KMS-11 (cell line): ENCODE data around the gene CMSS1.

Experiments
- H2AFZ ChIP-seq: fragments of 200-600 bp; sonication (generic); 2 replicates; pipeline ENCODE4 v1.6.1; 2016; ENCODE audit warnings: antibody characterized with exemption, mixed run types, low read depth
- H3K27ac ChIP-seq: fragments of 200-600 bp; sonication (generic); 2 replicates; pipeline ENCODE4 v1.6.1; 2016; ENCODE audit warnings: mild to moderate bottlenecking, mixed run types
- H3K27me3 ChIP-seq: fragments of 200-600 bp; sonication (generic); 2 replicates; pipeline ENCODE4 v1.6.1; 2017; ENCODE audit warnings: mild to moderate bottlenecking, low read depth, mixed run types, moderate library complexity; ENCODE audit not compliant: insufficient read depth
- H3K36me3 ChIP-seq: fragments of 200-600 bp; sonication (generic); 2 replicates; pipeline ENCODE4 v1.6.1; 2017; ENCODE audit warnings: mild to moderate bottlenecking, mixed run types; ENCODE audit not compliant: insufficient read depth
- H3K4me1 ChIP-seq: fragments of 200-600 bp; sonication (generic); 2 replicates; pipeline ENCODE4 v1.6.1; 2016; ENCODE audit warnings: mild to moderate bottlenecking, low read depth, mixed run types; ENCODE audit not compliant: poor library complexity, severe bottlenecking
- H3K4me2 ChIP-seq: fragments of 200-600 bp; sonication (generic); 2 replicates; pipeline ENCODE4 v1.7.0; 2016; ENCODE audit warnings: mild to moderate bottlenecking, mixed run types
- H3K4me3 ChIP-seq: fragments of 200-600 bp; sonication (generic); IDR thresholded peaks from 2 replicates; pipeline ENCODE4 v1.6.1; 2017; ENCODE audit warnings: low read depth, low read length, mixed read lengths; ENCODE audit not compliant: insufficient read depth
- H3K79me2 ChIP-seq: fragments of 200-600 bp; sonication (generic); 2 replicates; pipeline ENCODE4 v1.6.1; 2016; ENCODE audit warnings: low read depth, mixed run types; ENCODE audit not compliant: insufficient read depth
- H3K9ac ChIP-seq: fragments of 200-600 bp; sonication (generic); 2 replicates; pipeline ENCODE4 v1.6.1; 2016; ENCODE audit warnings: mild to moderate bottlenecking, mixed run types
- H4K20me1 ChIP-seq: fragments of 200-600 bp; sonication (generic); 2 replicates; pipeline ENCODE4 v1.6.1; 2016; ENCODE audit warnings: mild to moderate bottlenecking, mixed run types; ENCODE audit not compliant: insufficient read depth
- TF ChIP-seq, protein P1 (sequence below): fragments of 200-600 bp; sonication (generic); conservative IDR thresholded peaks from 2 replicates; pipeline ENCODE4 v1.6.1; 2017; ENCODE audit warnings: low read depth, mild to moderate bottlenecking, antibody characterized with exemption, low read length, moderate library complexity, mixed read lengths

The CMSS1 gene

DNA sequence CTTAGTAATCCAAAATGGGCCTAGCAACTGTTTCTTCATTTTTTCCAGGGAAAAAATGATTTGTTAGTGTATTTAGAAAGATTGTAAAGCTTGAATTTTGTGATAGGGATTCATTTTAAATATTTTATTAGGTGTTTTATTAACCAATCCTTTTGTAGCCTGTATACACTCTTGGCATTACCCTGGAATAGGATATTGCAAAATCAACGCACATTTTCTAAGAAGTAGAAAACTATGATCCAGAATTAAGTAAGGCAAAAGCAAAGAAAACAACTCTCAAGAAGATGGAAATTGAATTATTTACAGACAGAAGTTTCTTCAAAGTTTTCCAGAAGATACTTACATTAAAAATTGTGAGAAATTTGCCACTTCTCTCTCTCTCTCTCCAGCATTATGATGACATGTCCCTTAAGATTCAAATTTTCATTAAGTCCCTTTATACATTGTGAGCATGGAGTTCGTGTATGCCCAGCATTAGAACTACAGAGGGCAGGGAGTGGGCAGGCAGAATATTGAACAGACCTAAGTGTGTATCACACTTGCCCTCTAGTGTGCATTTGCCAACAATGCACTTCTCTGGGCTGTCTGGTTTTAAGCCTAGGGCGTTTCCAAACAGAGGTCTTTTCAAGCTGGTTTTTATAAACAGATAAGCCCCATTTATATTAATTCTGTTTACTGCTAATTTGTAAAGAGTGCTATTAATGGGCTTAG, 28.5 kb upstream of the CMSS1 start:
- Histone ChIP-seq H3K27me3 (no peaks in the 10 kb centered on the region), H3K36me3 (no peaks in the 10 kb centered on the region), H4K20me1 (no peaks in the 10 kb centered on the region), H3K4me1 (no peaks in the 10 kb centered on the region), H3K79me2 (no peaks in the 10 kb centered on the region), H3K4me3 (no peak overlapping the region), H3K4me2 (no peak overlapping the region), H2AFZ (no peak overlapping the region), H3K27ac (no peak overlapping the region), H3K9ac (no peak overlapping the region)
- TF ChIP-seq, protein P1, sequence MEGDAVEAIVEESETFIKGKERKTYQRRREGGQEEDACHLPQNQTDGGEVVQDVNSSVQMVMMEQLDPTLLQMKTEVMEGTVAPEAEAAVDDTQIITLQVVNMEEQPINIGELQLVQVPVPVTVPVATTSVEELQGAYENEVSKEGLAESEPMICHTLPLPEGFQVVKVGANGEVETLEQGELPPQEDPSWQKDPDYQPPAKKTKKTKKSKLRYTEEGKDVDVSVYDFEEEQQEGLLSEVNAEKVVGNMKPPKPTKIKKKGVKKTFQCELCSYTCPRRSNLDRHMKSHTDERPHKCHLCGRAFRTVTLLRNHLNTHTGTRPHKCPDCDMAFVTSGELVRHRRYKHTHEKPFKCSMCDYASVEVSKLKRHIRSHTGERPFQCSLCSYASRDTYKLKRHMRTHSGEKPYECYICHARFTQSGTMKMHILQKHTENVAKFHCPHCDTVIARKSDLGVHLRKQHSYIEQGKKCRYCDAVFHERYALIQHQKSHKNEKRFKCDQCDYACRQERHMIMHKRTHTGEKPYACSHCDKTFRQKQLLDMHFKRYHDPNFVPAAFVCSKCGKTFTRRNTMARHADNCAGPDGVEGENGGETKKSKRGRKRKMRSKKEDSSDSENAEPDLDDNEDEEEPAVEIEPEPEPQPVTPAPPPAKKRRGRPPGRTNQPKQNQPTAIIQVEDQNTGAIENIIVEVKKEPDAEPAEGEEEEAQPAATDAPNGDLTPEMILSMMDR, result peak; percentile 80

DNA sequence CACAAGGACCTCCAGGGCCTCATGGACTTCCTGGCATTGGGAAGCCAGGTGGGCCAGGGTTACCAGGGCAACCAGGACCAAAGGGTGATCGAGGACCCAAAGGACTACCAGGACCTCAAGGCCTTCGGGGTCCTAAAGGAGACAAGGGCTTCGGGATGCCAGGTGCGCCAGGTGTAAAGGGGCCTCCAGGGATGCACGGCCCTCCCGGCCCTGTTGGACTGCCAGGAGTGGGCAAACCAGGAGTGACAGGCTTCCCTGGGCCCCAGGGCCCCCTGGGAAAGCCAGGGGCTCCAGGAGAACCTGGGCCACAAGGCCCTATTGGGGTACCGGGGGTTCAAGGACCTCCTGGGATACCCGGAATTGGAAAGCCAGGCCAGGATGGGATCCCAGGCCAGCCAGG, 23.2 kb upstream of the CMSS1 start:
- H3K27me3 ChIP-seq, result no peaks in the 10 kb centered on the region
- H3K4me3 ChIP-seq, result no peak overlapping the region
- H3K9ac ChIP-seq, result no peak overlapping the region
- H3K79me2 ChIP-seq, result no peaks in the 10 kb centered on the region
- TF ChIP-seq, protein P1, result no peak
- H3K36me3 ChIP-seq, result no peaks in the 10 kb centered on the region
- H4K20me1 ChIP-seq, result no peaks in the 10 kb centered on the region
- no peaks in the 10 kb centered on the region for H3K4me1 ChIP-seq
- no peak overlapping the region for H3K27ac ChIP-seq
- no peak overlapping the region for H3K4me2 ChIP-seq
- no peak overlapping the region for H2AFZ ChIP-seq

DNA sequence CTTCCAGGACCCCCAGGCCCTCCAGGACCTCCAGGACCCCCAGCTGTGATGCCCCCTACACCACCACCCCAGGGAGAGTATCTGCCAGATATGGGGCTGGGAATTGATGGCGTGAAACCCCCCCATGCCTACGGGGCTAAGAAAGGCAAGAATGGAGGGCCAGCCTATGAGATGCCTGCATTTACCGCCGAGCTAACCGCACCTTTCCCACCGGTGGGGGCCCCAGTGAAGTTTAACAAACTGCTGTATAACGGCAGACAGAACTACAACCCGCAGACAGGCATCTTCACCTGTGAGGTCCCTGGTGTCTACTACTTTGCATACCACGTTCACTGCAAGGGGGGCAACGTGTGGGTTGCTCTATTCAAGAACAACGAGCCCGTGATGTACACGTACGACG, 22.1 kb upstream of the CMSS1 start:
- no peaks in the 10 kb centered on the region for H3K36me3 ChIP-seq
- no peaks in the 10 kb centered on the region for H4K20me1 ChIP-seq
- no peak overlapping the region for H2AFZ ChIP-seq
- TF ChIP-seq, protein P1, result no peak
- H3K4me1 ChIP-seq, result no peaks in the 10 kb centered on the region
- no peaks in the 10 kb centered on the region for H3K27me3 ChIP-seq
- H3K79me2 ChIP-seq, result no peaks in the 10 kb centered on the region
- no peak overlapping the region for H3K4me2 ChIP-seq
- no peak overlapping the region for H3K4me3 ChIP-seq
- no peak overlapping the region for H3K27ac ChIP-seq
- no peak overlapping the region for H3K9ac ChIP-seq

DNA sequence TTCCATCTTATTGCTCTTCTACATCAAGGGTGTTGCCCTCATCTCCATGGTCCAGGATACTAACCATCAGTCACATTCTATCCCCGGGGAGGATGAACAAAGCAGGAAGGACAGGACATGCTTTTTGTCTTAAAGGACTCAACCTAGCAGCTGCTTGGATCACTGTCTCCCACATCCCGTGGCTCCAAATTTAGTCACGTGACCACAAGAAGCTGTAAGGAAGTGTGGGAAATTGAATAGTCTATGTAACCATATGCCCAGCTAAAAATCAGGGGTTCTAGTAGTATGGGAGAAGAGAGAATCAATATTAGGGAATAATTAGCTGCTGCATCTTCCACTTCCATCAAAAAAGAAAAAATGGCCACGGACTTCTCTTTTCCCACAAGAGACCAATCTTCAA, 18.2 kb upstream of the CMSS1 start:
- Histone ChIP-seq H3K79me2 (no peaks in the 10 kb centered on the region), H3K27ac (no peak overlapping the region), H4K20me1 (no peaks in the 10 kb centered on the region), H3K9ac (no peak overlapping the region), H2AFZ (no peak overlapping the region), H3K4me1 (no peaks in the 10 kb centered on the region), H3K36me3 (no peaks in the 10 kb centered on the region), H3K4me3 (no peak overlapping the region), H3K27me3 (no peaks in the 10 kb centered on the region), H3K4me2 (no peak overlapping the region)
- TF ChIP-seq, protein P1, result no peak
